GM12801 (cell line): ENCODE data around the gene AEBP2.

Experiments used
- TF ChIP-seq, protein P1 (sequence below): IDR thresholded peaks from one replicate; pipeline ENCODE4 v1.5.1; 2011; ENCODE audit warnings: control low read depth; ENCODE audit not compliant: insufficient read length; ENCODE audit errors: extremely low read depth

Gene AEBP2

DNA sequence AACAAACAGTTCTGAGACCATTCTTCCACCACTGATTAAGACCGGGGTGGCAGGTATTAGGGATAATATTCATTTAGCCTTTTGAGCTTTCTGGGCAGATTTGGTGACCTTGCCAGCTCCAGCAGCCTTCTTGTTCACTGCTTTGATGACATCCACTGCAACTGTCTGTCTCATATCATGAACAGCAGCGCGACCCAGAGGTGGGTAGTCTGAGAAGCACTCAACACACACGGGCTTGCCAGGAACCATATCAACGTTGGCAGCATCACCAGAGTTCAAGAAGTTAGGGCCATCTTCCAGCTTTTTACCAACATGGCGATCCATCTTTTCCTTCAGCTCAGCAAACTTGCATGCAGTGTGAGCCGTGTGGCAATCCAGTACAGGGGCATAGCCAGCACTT, 16.9 kb downstream of the AEBP2 start:
- TF ChIP-seq, protein P1, sequence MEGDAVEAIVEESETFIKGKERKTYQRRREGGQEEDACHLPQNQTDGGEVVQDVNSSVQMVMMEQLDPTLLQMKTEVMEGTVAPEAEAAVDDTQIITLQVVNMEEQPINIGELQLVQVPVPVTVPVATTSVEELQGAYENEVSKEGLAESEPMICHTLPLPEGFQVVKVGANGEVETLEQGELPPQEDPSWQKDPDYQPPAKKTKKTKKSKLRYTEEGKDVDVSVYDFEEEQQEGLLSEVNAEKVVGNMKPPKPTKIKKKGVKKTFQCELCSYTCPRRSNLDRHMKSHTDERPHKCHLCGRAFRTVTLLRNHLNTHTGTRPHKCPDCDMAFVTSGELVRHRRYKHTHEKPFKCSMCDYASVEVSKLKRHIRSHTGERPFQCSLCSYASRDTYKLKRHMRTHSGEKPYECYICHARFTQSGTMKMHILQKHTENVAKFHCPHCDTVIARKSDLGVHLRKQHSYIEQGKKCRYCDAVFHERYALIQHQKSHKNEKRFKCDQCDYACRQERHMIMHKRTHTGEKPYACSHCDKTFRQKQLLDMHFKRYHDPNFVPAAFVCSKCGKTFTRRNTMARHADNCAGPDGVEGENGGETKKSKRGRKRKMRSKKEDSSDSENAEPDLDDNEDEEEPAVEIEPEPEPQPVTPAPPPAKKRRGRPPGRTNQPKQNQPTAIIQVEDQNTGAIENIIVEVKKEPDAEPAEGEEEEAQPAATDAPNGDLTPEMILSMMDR = no peak

DNA sequence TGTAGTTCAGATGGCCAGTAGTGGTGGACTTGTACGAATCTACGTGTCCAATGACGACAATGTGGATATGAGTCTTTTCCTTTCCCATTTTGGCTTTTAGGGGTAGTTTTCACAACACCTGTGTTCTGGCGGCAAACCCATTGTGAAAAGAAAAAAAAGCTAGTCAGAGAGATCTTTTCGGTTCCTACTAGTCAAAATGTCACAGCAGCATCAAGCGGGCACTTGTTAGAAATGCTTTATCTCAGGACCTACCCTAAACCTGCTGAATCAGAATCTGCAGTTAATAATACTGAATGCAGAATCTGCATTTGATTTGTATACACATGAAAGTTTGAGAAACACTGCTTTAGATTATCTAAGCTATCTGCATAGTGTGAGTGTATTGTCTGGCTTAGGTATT, 18.3 kb downstream of the AEBP2 start:
- TF ChIP-seq, protein P1 = no peak

DNA sequence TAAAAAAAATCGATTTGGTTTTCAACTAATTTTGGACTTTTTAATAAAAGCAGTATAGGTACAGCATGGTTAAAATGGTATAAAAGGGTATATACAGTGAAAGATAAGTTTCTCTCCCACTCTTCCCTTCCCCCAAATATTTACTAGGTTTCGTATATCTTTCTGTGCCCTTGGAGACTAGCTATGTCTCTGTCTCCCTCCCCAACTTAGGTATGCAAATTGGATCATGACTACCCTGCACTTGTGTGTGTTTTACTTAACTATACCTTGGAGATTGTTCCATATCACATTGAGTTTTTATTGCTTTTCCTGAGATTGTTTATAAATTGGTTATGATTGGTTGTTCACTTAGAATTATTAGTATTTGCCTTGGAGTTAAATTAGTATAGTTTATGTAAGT, 19.4 kb downstream of the AEBP2 start:
- TF ChIP-seq, protein P1 = no peak

DNA sequence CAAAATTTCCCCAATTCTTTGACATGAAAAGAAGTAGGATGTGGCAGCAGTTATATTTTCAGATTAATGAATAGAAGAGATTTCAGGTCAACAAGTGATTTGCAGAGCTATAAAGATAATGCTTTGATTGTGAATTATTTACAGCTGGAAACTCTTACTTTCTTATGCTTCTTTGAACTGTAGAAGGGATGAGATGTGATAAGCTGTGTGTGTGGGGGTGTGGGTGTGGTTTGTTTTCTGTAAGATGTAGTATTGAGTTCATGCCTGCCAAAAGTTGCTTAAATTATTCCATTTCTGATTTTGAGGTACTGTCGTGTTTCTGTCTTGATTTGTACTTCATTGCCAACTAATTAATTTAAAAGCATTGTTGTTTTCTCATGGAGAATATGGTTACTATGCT, 22.7 kb downstream of the AEBP2 start:
- TF ChIP-seq, protein P1 = no peak

DNA sequence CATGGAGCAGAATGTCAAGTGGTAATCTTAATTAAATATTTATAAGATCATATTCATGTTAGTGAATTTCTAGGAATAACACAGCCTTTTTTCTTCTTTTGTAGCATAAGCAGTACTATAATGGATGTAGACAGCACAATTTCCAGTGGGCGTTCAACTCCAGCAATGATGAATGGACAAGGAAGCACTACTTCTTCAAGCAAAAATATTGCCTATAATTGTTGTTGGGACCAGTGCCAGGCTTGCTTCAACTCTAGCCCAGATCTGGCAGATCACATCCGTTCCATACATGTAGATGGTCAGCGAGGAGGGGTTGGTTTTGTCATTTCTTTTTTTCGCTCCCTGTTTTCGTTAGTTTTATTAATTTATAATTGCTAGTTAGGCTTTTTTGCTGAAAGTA, 23.1 kb downstream of the AEBP2 start:
- TF ChIP-seq, protein P1 = no peak

DNA sequence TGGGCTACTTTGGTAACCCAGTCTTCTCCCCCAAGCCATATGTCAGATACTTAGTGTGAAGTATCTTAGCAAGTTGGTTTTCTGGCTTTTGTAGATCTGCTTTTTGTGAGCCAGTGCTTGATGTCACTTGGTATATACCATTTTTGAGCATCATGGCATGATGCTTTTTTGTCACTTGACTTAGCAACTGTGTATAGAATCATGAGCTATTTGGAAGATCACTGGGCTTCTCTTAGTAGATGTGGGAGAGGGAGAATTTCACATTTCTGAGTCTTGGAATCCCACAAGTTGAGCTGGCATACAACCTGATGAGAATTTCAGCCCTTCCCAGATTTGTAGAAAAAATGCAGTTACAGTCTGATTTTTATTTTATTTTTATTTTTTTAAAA, 24.9 kb downstream of the AEBP2 start:
- TF ChIP-seq, protein P1 = no peak

DNA sequence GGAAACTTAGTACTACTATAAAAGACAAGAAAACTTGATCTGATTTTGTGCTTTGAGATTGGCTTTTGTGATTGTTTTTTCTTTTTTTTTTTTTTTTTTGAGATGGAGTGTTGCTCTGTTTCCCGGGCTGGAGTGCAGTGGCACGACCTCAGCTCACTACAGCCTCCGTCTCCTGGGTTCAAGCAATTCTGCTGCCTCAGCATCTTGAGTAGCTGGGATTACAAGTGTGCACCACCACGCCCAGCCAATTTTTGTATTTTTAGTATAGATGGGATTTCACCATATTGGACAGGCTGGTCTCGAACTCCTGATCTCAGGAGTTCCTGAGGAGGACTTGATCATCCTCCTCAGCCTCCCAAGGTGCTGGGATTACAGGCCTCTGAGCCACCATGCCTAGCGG, 26.4 kb downstream of the AEBP2 start:
- TF ChIP-seq, protein P1 = no peak

DNA sequence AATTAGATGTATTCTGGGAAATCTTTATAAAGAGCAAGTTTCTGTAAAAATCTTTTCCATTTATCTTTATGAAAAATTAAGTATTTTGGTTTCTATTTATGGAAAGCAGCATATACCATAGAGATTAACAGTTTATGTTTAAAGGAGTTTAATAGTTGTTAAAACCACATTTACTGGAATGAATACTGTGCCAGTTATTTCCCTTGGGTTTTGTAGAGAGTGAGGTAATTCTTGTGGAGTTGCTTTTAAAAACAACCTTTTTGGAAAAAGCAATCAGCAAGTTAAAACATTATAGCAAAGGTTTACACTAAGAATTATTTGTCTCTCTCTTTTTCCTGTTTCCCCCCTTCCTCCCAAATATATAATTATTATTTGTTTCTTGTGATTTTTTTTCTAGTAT, 34.9 kb downstream of the AEBP2 start:
- TF ChIP-seq, protein P1 = no peak
